ENCODE data around the gene LY6G5C.
A peak's percentile ranks its signal among the peaks of the same experiment; 100 is the strongest.

- TF ChIP-seq USF1 (CRISPR knock-in tag; IDR thresholded peaks at IDR 0.05) (peak; percentile 45; the same call in 1 of the 2 replicates), ETV6 (IDR thresholded peaks at IDR 0.05; ENCODE audit: borderline replicate concordance in 1 of 2, low read depth in 2 of 2, low read length in 1 of 2) (no peak), ETV6 (CRISPR knock-in tag; IDR thresholded peaks at IDR 0.05; ENCODE audit: borderline replicate concordance) (no peak), POLR2AphosphoS5 (IDR thresholded peaks at IDR 0.05; ENCODE audit: control insufficient read depth, insufficient read depth, low read depth, low read length) (peak; percentile 19; the same call in 1 of the 2 replicates), REST (IDR thresholded peaks at IDR 0.05; ENCODE audit: borderline replicate concordance) (no peak), REST (CRISPR knock-in tag; IDR thresholded peaks at IDR 0.05; ENCODE audit: low read depth) (no peak), BHLHE40 (IDR thresholded peaks at IDR 0.05; ENCODE audit: low read length) (no peak), POLR2A (conservative IDR thresholded peaks at IDR 0.05) (no peak; the same call in 1 of the 2 replicates), ZFPM2 (CRISPR knock-in tag; IDR thresholded peaks at IDR 0.05) (no peak), PML (IDR thresholded peaks at IDR 0.05; ENCODE audit: low read length) (no peak), SMARCE1 (IDR thresholded peaks at IDR 0.05) (no peak), FOXK2 (conservative IDR thresholded peaks at IDR 0.05 in 1 of 2, IDR thresholded peaks at IDR 0.05 in 1 of 2; ENCODE audit: low read depth in 2 of 2) (no peak), ERF (CRISPR knock-in tag; IDR thresholded peaks at IDR 0.05) (no peak), FIP1L1 (IDR thresholded peaks at IDR 0.05; ENCODE audit: low read depth, low read length, poor library complexity, severe bottlenecking) (no peak)
These were observed 21.8 kb downstream of the LY6G5C start for GRCh38 chr6:31658983-31659648.
